CD1c-positive myeloid dendritic cell (primary cell): ENCODE data around the gene TTC28.

ENCODE experiments used
- DNase-seq: peaks from one replicate; pipeline ENCODE4 v3.0.0-alpha.2; 2016; ENCODE audit errors: extremely low spot score

Gene TTC28

GRCh38 chr22:28051787-28052356 lies 627.8 kb downstream of the TTC28 start:
- peak; percentile 42 for DNase-seq

- DNase-seq = no peak
Measured at GRCh38 chr22:28051091-28051786, 628.4 kb downstream of the TTC28 start.

GRCh38 chr22:28048529-28048928 lies 631.1 kb downstream of the TTC28 start:
- no peak for DNase-seq

- no peak for DNase-seq
Measured at GRCh38 chr22:28047740-28048139, 631.9 kb downstream of the TTC28 start.

GRCh38 chr22:28046100-28046499 lies 633.5 kb downstream of the TTC28 start:
- DNase-seq = no peak

GRCh38 chr22:28044546-28045173 lies 635.0 kb downstream of the TTC28 start:
- no peak for DNase-seq

- DNase-seq = no peak
Measured at GRCh38 chr22:28043266-28043665, 636.4 kb downstream of the TTC28 start.

- DNase-seq = no peak
Measured at GRCh38 chr22:28034760-28035401, 644.8 kb downstream of the TTC28 start.

GRCh38 chr22:28034145-28034759 lies 645.4 kb downstream of the TTC28 start:
- no peak for DNase-seq

- DNase-seq = no peak
Measured at GRCh38 chr22:28032861-28033260, 646.8 kb downstream of the TTC28 start.

- no peak for DNase-seq
Measured at GRCh38 chr22:28031383-28031922, 648.2 kb downstream of the TTC28 start.

- no peak for DNase-seq
Measured at GRCh38 chr22:28030473-28030872, 649.2 kb downstream of the TTC28 start.

- no peak for DNase-seq
Measured at GRCh38 chr22:28029956-28030355, 649.7 kb downstream of the TTC28 start.

GRCh38 chr22:28029201-28029948 lies 650.3 kb downstream of the TTC28 start:
- no peak for DNase-seq

GRCh38 chr22:28027453-28028448 lies 651.9 kb downstream of the TTC28 start:
- DNase-seq = no peak

- no peak for DNase-seq
Measured at GRCh38 chr22:28025866-28026575, 653.6 kb downstream of the TTC28 start.

GRCh38 chr22:28025333-28025732 lies 654.3 kb downstream of the TTC28 start:
- no peak for DNase-seq

- DNase-seq = no peak
Measured at GRCh38 chr22:28024422-28024888, 655.2 kb downstream of the TTC28 start.

- no peak for DNase-seq
Measured at GRCh38 chr22:28023774-28024173, 655.9 kb downstream of the TTC28 start.
